ENCODE results near the gene RALGPS1.

RALGPS1 gene

DNA sequence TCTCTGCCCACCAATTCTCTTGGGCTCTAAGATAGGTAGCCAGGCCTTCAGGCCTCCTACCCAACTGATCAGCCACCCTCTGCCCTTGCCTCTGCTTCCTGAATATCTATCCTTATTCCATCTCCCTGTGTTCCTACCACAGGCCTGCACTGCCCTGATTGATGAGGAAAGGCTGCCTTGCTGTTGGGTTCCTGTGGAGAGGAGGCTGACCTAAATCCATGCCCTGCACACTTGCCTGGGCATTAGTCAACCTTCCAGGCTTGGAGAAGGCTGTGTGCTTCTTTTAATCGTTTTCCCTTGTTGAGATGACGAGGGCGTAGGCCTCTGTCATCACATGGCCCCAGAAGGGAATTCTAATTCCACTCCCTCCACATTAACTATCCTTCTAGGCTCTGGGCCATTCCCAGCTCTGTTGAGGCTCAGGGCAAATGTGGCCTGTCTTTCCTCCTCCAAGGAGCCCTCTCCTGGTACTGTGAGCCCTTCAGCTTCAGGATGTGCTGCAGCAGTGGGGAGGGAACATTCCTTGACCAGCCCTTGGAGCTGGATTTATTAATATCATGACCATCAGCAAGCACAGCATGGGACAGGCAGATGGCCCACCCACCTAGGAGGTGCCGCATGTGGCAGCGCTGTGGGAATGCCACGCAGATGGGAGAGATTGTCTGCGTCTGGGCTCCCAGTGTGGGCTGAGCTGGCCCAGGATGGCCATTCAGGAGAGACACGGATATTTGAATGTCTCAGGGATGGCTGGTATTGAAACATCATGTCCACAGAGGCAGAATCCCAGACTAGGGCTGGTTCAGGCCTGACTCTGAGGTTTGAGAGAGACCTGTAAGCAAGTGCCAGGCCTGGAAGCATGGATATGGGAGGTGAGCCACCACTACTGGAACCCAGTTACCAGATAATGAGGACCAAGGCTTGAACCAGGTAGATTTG, 166.9 kb downstream of the RALGPS1 start:
- H3K36me3 ChIP-seq (replicated peaks; ENCODE audit: low read depth, low read length) = no peaks in the 10 kb centered on the region
- no peak overlapping the region for H3K9ac ChIP-seq (ENCODE audit: low read length)
- H3K4me2 ChIP-seq (ENCODE audit: low read length) = no peak overlapping the region
- no peak overlapping the region for H2AFZ ChIP-seq (ENCODE audit: low read depth, low read length)
- no peak overlapping the region for H3K4me3 ChIP-seq (ENCODE audit: low read length)
- H3K79me2 ChIP-seq (ENCODE audit: low read length) = no peaks in the 10 kb centered on the region
- H3K9me3 ChIP-seq (ENCODE audit: insufficient read depth, low read length) = no peaks in the 10 kb centered on the region
- H4K20me1 ChIP-seq (ENCODE audit: insufficient read depth, low read length) = no peaks in the 10 kb centered on the region
- no peak overlapping the region for H3K27ac ChIP-seq (ENCODE audit: low read length)
- H3K4me1 ChIP-seq (ENCODE audit: low read length) = no peaks in the 10 kb centered on the region
- H3K27me3 ChIP-seq (ENCODE audit: low read depth, low read length) = no peaks in the 10 kb centered on the region; the same call in 1 of the 2 replicates
- TF ChIP-seq, protein P1, sequence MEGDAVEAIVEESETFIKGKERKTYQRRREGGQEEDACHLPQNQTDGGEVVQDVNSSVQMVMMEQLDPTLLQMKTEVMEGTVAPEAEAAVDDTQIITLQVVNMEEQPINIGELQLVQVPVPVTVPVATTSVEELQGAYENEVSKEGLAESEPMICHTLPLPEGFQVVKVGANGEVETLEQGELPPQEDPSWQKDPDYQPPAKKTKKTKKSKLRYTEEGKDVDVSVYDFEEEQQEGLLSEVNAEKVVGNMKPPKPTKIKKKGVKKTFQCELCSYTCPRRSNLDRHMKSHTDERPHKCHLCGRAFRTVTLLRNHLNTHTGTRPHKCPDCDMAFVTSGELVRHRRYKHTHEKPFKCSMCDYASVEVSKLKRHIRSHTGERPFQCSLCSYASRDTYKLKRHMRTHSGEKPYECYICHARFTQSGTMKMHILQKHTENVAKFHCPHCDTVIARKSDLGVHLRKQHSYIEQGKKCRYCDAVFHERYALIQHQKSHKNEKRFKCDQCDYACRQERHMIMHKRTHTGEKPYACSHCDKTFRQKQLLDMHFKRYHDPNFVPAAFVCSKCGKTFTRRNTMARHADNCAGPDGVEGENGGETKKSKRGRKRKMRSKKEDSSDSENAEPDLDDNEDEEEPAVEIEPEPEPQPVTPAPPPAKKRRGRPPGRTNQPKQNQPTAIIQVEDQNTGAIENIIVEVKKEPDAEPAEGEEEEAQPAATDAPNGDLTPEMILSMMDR (IDR thresholded peaks at IDR 0.05; ENCODE audit: low read depth, low read length) = no peak
- no peak for TF ChIP-seq EZH2phosphoT487 (IDR thresholded peaks at IDR 0.05; ENCODE audit: low read depth)

DNA sequence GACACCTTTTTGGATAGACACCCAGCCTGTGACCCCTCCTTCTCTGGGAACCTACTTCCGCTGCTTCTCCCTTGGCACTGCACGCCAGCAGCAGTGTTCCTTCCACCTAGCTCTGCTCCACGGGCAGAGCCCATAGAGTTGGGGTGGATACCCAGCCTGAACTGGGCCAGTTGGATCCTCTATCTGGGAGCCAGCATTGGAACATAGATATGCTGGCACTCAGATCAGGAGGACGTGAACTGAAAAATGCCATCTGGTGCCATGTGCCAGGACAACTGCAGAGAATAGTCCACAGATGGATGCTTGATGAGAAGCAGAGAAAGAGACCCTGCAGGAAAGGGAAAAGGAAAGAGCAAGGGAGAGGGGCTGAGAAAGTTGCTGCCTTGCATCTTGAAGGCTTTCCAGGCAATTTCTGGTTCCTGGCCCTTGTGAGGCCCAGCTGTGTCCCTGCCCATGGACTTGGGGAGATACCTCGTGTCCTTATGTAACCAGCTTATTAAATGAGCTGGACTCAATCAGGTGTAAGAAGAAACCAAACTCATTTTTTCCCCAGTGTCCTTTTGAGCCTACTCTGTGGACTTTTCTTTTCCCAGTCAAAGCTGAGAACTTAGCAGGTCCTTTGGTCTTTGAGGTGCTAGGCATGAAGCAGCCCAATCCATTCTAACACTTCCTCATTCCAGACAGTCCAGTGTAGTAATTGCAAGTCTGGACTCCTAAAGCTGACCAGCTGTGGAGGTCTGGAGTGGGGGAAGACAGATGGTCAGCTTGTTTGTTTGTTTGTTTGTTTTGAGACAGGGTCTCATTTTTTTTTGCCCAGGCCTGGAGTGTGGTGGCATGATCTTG, 168.8 kb downstream of the RALGPS1 start:
- Histone ChIP-seq H3K4me2 (ENCODE audit: low read length) (no peak overlapping the region), H3K36me3 (replicated peaks; ENCODE audit: low read depth, low read length) (no peaks in the 10 kb centered on the region), H3K9me3 (ENCODE audit: insufficient read depth, low read length) (no peaks in the 10 kb centered on the region), H3K79me2 (ENCODE audit: low read length) (no peaks in the 10 kb centered on the region), H3K27ac (ENCODE audit: low read length) (no peak overlapping the region), H3K4me1 (ENCODE audit: low read length) (no peaks in the 10 kb centered on the region), H3K9ac (ENCODE audit: low read length) (no peak overlapping the region), H3K27me3 (ENCODE audit: low read depth, low read length) (no peaks in the 10 kb centered on the region; the same call in 1 of the 2 replicates), H2AFZ (ENCODE audit: low read depth, low read length) (no peak overlapping the region), H4K20me1 (ENCODE audit: insufficient read depth, low read length) (no peaks in the 10 kb centered on the region), H3K4me3 (ENCODE audit: low read length) (no peak overlapping the region)
- TF ChIP-seq, protein P1 (IDR thresholded peaks at IDR 0.05; ENCODE audit: low read depth, low read length) = no peak
- TF ChIP-seq EZH2phosphoT487 (IDR thresholded peaks at IDR 0.05; ENCODE audit: low read depth) = no peak

DNA sequence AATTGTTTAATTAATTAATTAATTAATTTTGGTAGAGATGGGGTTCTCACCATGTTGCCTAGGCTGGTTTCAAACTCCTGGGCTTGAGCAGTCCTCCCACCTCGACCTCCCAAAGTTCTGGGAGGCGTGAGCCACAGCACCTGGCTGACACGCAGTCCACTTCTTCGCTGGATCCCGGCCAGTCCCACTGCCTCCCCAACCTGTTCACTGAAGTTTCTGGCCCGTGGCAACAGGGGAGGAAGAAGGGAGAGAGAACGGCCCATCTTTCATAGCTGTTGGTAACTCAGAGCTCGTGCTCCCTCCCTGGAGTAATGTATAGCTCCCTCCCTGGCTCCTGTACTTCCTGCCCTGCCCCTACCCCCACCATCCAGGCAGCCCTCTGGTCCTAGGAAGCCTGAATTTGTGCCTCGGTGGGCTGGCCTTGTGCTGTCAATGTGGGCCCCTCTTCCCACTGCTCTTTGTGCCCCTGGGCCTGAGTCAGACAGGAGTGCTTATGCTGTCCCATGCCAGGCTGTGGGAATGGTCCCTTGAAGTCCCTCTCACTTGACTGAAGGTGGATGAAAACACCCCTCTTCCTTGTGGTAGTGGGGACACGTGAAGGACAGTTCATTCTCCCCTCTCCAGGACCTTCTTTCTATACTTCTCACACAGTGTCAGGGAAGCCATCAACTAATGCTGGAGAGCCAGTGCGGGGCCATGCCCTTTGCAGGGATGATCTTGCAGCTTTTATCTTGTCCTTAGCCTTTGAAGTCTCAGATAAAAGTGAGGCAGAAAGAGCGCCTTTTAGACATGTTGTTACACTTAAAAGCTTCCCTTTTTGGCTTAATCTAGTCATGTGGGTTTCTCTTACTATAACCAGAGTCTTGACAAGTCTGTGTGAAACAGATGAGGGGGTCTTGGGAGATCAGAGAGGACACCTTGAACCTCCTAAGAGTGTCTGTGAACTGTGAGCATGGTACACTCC, 169.8 kb downstream of the RALGPS1 start:
- Histone ChIP-seq H2AFZ (ENCODE audit: low read depth, low read length) (no peak overlapping the region), H3K9me3 (ENCODE audit: insufficient read depth, low read length) (no peaks in the 10 kb centered on the region), H3K4me2 (ENCODE audit: low read length) (no peak overlapping the region), H3K27ac (ENCODE audit: low read length) (no peak overlapping the region), H3K79me2 (ENCODE audit: low read length) (no peaks in the 10 kb centered on the region), H3K4me1 (ENCODE audit: low read length) (no peaks in the 10 kb centered on the region), H3K27me3 (ENCODE audit: low read depth, low read length) (no peaks in the 10 kb centered on the region), H4K20me1 (ENCODE audit: insufficient read depth, low read length) (no peaks in the 10 kb centered on the region), H3K4me3 (ENCODE audit: low read length) (no peak overlapping the region), H3K9ac (ENCODE audit: low read length) (no peak overlapping the region), H3K36me3 (replicated peaks; ENCODE audit: low read depth, low read length) (no peaks in the 10 kb centered on the region)
- no peak for TF ChIP-seq EZH2phosphoT487 (IDR thresholded peaks at IDR 0.05; ENCODE audit: low read depth)
- TF ChIP-seq, protein P1 (IDR thresholded peaks at IDR 0.05; ENCODE audit: low read depth, low read length) = no peak

Measured in OCI-LY3 (cell line).